ENCODE data around the gene RBBP7.
A peak's percentile ranks its signal among the peaks of the same experiment; 100 is the strongest.

Gene RBBP7

DNA sequence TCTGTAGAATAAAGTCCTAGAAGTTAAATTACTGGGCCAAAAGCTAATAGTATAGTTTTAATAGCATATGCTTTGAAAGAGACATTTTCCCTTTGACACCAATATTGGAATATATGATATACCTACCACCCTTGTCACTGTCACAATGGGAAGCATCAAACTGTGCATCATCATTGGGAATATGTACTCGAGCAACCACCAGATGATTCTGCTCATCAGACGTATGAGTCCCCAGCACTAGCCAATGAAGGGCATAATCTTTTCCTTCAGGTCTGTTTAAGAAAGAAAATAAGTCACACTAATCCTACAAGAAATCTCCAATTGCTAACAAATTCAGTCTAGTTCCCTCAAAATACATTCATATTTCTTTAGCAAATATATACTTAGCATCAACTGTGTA lies 7.3 kb downstream of the RBBP7 start:
- no peak for DNase-seq

GRCh38 chrX:16856744-16857143 lies 13.4 kb downstream of the RBBP7 start:
- DNase-seq: no peak

- DNase-seq: peak; percentile 25
Measured at GRCh38 chrX:16856076-16856404, 14.1 kb downstream of the RBBP7 start.

DNA sequence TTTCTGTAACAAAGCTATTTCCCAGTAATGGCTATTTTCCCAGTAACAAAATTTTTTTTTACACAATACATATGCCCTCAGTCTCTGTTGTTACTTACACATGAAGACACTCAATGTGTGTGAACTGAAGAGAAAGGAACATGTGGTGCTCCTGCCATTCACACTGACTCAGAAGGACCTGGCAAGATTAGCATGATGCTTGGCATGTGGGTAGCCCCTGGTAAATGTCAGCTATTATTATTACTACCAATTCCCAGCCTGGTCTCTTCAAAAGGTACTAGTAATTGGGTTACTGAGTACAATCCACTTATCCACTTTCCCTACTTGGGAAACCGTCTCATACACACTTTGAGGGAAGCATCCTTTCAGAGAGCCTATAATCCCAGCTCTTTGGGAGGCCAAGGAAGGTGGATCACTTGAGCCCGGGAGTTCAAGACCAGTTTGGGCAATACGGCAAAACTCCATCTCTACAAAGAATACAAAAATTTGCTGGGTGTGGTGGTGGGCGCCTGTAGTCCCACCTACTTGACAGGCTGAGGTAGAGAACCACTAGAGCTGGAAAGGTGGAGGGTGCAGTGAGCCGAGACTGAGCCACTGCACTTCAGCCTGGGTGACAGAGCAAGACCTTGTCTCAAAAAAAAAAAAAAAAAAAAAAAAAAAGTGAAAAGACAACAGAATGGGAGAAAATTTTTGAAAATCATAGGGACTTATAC lies 14.6 kb downstream of the RBBP7 start:
- DNase-seq: no peak

DNA sequence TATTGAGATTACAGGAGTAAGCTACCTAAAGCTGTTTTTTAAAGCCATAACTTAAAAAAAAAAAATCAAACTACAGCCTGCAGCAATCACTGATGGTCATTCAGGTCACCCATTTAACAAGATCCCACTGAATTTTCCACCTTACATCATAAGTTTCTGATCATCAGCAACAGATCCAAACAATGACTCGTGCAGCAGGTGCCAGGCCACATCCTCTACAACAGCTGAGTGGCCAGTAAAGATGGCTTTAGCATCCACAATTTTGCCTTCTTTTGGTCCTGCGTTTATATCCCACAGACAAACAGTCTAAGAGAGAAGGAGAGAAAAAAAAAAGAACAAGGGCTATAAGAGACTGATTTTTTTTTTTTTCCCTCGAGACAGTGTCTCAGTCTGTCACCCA lies 16.6 kb downstream of the RBBP7 start:
- no peak for DNase-seq

DNA sequence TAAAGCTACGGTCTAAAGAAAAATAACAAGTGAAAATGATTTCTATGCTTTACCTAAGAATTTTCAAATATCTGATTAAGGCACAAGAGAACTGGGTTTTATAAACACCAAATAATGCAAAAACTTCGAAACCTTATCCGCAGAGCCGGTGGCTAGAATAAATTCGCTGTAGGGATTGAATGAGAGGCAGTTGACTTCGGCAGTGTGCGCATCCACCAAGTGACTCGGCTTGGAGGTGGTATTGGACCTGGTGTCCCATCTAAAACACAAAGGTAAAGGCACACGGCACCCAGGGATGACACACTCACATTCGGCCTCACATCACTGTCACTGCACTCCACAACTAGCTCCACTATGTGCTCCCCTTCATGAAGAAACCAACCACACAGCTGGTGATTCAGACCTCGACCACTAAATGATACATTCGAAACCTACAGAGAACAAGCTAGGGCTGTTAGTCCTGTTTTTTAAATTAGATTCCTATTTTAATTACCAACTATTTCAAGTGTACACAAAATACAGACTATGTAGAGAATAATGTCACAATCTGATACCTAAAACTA lies 17.5 kb downstream of the RBBP7 start:
- DNase-seq: no peak

GRCh38 chrX:16851827-16852226 lies 18.3 kb downstream of the RBBP7 start:
- DNase-seq: no peak

- no peak for DNase-seq
Measured at GRCh38 chrX:16851421-16851820, 18.7 kb downstream of the RBBP7 start.

- DNase-seq: no peak
Measured at GRCh38 chrX:16848541-16848940, 21.6 kb downstream of the RBBP7 start.

- no peak for DNase-seq
Measured at GRCh38 chrX:16845686-16846085, 24.5 kb downstream of the RBBP7 start.

GRCh38 chrX:16843208-16843909 lies 26.8 kb downstream of the RBBP7 start:
- no peak for DNase-seq

- no peak for DNase-seq
Measured at GRCh38 chrX:16842684-16843083, 27.5 kb downstream of the RBBP7 start.

GRCh38 chrX:16839852-16840460 lies 30.2 kb downstream of the RBBP7 start:
- DNase-seq: peak; percentile 12

- no peak for DNase-seq
Measured at GRCh38 chrX:16839219-16839851, 30.8 kb downstream of the RBBP7 start.

DNA sequence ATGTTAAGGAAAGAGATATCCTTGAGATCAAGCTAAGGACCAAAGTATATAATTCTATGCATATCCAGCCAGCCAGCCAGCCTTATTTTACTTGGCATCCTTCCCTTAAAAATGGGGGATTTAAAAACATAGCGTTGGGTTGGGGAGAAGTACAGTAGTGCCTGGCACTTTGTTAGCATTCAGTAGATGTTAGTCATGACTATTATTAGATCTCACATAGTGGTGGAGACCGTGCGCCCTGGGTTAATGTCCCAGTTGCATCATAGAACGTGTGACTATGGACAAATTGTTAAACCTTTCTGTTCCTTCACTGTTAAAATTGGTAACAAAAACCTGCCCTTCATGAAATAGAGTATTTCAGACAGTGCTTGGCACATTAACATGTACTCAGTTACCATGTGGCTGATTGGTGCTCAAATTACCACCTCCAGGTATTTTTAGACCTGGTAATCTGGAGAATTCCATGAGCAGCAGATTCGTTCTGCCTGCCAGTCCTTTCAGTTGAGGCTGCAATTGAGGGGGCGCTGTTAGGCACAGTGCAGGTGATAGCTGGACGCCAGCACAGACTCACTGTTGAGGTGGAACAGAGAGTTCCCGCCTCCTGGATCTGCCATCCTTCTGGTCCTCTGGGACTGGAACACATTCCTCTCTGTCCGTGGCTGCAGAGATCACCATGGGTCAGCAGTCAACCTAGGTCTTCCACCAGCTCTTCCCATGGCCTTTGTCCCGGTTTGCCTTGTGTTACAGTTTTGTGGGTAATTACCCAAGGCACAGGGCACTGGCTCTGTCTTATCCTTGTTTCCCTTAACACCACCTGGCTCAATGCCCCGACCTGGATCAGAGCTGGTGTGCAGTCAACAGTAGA lies 31.7 kb downstream of the RBBP7 start:
- DNase-seq: no peak

- no peak for DNase-seq
Measured at GRCh38 chrX:16836371-16836770, 33.8 kb downstream of the RBBP7 start.

DNA sequence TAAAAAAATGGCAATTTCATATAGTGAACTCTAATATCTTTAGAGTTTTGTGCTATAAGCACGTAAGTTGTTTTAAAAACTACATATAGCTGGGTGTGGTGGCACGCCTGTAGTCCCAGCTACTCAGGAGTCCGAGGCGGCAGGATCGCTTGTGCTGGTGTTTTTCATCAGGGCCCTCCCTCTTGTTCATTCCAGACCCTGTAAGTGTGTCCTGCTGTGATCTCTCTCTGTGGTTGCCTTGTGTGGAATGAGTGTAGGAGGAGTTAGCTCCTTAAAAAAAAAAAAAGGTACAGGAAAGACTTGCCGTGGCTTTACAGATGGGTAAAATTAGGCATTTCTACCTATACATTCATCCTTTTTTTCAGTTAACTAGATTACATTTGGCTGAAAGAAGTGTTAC lies 35.4 kb downstream of the RBBP7 start:
- DNase-seq: no peak

- DNase-seq: no peak
Measured at GRCh38 chrX:16832301-16832700, 37.9 kb downstream of the RBBP7 start.

- no peak for DNase-seq
Measured at GRCh38 chrX:16828124-16828908, 41.8 kb downstream of the RBBP7 start.

- no peak for DNase-seq
Measured at GRCh38 chrX:16827225-16827624, 42.9 kb downstream of the RBBP7 start.

DNA sequence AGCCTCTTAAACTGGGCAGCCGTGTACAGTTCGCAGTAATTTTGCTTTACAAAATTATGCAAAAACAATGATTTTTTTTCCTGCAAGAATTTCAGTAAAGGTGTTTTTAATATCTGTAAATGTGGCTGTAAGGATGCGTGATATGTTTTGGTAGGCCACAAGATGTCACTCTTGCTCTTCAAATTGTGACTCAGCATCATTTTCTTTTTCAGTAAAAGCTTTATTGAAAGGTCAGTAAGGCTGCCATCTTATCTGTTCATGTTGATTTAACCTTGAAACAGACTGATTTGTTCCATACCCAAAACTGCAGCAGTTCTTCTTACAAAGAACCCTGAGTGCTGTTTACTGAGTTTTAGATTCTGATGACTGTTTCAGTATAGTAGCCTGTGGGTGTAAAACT lies 44.0 kb downstream of the RBBP7 start:
- no peak for DNase-seq
